Measurements from ENCODE around the gene MAN2C1.
A peak's percentile ranks its signal among the peaks of the same experiment; 100 is the strongest.
"Not testable (repeated sequence)": the region's sequence is repeated elsewhere in the genome, so short reads cannot be mapped to it uniquely, and the experiment has no call there.

Gene MAN2C1

DNA sequence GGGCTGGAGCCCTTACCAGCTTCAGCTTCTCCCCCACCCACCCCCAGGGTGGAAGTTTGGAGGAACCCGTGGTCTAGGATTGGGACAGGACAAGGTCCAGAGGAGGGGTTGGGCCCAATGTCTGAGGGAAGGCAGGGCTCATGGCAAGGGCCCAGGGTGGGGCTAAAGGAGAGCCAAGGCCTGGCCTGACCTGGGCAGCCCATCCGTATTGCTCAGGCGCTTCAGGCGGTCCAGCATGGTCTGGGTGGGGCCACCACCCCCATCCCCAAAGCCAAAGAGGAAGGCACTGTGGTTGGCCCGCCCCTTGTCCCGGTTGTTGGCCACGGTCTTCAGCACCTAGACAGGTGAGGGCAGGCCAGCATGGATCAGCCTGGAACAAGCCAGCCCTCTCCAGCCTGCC lies 7.6 kb downstream of the MAN2C1 start:
- no peak for DNase-seq

DNA sequence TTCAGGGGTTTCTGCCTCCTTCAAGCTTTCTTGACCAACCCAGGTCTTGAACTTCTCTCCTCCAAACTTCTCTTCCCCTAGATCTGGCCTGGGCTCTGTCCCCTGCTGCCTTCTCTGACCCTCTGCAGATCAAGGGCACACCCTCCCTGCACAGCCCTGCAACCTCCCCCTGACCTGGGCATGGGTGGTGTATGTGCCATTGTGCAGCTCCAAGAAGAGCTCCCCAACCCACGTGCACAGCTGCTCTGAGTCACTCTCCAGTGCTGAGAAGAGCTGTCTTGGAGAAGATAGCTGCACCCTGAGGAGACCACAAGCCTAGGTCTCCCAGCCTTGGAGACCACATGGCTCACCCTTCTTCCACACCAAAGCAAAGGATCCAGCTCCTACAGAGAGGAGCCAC lies 8.0 kb downstream of the MAN2C1 start:
- DNase-seq, result no peak

DNA sequence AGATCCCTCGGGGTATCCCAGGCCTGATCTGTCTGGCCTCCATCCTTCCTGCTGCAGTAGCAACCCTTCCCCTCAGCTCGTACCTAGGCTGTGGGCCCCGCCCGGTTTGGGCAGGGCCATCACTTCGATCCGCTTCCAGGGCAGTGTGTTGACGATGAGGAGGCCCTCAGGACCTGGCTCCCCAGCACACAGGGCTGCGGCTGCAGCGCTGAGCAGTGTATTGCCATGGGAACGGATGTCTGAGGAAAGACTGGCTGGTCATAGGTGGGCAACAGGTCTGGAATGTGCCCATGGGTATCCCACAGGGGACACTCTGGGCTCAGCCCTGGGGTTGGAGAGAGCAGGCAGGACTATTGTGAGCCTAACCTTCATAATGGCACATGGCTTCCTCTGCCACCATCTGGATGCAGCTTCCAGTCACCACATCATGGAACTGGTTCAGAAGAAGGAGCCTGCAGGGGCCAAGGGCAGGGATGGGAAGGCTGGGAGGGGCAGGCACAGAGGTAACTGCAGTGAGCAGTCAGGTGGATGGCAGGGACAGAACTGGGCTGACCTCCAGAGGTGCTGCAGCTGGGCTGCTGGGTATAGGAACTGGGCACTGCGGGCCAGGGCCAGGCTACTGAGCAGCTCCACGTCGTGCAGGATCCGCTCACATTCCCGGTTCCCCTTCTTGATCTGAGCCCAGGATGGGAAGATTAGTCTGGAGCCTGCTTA lies 8.7 kb downstream of the MAN2C1 start:
- no peak for DNase-seq

DNA sequence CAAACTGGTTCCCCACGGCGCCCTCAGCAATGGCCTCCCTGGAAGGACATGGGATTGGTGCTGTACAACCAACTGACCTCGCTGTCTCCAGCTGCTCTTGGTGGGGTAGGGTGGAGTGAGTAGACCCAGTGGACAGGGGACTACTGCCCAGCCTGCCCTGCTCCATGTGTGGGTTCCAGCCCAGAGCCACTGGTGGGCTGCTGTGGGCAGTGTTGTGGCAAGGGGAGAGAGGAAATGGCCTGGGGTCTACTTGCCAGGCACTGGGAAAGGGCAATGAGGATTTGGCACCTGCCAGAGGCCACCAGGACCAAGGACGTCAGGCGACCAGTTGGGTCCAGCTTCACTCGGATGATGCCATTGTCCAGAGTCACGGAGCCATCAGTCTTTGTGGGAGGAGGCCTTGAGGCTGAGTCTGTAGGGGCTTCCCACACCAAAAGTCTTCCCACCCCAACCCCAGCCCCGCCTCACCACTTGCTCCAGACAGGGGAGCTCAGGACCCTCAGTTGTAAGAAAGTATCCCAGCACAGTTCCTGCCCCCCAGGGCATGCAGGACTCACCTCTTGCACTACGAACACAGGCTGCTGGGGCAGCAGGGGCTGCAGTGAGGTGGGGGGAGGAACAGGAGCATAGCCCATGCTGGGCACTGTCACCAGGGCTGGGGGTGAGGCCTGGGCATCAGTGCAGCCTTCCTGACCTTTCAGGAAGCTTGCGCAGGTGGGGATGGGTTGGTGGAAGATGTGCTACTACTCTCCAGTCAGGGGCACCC lies 9.5 kb downstream of the MAN2C1 start:
- DNase-seq, result no peak

DNA sequence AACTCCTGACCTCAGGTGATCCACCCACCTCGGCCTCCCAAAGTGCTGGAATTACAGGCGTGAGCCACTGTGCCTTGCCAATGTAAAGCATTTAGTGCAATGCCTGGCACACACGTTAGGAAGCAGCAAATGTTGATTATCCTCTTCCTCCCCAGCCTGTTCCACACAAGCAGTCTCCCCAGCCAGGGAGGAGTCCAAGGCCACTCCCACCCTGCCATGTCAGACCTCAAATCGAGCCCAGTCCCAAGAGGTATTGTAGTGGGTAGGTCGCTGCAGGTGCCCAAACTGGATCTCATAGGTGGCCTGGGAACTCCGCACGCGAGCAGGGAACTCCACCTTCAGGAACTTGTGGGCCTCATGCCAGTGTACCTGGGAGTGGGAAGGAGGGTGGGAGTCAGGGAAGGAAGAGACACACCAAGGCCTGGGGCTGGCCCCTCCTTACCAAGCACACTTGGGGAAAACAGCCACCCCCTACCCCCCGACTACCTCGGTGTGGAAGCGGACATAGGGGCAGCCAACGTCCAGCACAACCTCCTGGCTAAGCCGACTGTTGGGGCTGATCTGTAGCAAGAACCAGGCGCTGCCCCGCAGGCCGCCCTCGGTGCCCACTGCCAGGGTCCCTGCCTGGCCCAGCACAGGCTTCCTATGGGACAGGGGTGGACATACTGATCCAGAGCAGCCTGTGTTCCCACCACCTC lies 10.3 kb downstream of the MAN2C1 start:
- no peak for DNase-seq

DNA sequence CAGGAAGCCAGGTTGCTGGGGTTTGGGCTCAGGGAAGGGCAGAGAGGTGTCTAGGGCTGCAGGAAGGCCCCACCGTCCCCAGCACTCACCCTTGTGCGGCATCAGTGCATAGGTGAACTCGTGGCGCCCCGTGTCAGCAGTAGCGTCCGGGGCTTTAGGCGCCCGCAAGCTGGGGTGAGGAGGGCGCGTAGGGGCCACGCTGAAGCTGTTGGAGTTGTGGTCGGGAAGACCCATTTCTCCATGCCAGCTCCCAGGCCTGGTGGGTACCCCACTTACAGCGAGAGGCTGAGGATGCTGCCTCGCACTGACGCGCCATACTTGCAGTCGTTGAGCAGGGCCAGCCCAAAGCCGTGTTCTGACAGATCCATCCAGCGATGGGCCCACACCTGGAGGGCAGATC lies 11.9 kb downstream of the MAN2C1 start:
- DNase-seq, result no peak

DNA sequence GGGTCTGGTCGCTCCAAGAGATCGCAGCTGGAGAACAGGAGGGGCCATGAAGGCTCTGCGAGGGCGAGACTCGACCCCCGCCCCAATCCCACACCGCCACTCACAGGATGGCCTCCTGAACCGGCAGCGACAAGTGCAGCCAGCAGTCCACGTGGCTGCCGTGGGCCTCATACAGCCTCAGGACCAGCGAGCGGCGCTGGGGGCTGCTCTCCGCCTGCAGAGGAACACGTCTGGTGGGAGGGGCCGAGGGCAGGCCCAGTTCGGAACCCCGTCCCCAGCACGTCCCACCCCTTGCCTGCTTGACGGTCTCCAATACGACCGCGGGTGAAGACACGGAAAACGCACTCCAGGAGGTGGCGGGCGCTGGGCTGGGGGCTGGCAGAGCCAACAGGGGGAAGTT lies 12.4 kb downstream of the MAN2C1 start:
- no peak for DNase-seq

DNA sequence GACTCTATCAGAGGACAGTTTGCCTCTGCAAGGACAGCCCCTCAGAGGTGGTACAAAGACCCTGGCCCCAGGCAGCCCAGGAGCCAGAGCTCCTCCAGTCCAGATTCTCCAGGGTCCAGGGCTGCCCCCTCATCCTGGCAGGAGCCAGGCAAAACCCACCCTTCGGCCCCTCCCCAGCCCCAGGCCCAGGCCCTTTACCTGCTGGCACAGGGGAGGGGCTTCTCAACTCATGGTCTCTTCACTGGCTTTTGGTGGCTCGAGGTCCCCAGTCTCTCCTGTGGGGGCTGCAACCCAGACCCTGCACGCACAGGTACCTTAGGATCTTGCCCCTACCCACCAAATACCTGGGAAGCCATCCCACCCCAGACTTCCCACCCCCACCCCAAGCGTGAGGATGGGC lies 13.0 kb downstream of the MAN2C1 start:
- no peak for DNase-seq

DNA sequence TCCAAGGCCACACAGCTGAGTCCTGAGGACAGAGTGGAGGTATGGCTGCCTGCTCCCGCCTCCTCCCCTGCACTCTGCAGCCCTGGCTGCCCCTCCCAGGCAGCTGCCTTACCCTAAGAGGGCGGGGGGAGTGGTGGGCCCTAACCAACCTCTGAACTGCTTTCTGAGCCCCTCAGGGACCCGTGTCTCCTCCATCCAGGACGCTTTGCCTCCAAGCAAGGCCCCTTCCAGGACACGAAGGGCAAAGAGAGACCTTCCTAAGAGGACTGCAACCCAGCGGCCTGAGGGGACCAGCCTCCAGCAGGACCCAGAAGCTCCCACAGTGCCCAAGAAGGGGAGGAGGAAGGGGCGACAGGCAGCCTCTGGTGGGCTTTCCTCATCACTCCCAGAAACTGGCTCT lies 14.0 kb downstream of the MAN2C1 start:
- DNase-seq, result no peak

DNA sequence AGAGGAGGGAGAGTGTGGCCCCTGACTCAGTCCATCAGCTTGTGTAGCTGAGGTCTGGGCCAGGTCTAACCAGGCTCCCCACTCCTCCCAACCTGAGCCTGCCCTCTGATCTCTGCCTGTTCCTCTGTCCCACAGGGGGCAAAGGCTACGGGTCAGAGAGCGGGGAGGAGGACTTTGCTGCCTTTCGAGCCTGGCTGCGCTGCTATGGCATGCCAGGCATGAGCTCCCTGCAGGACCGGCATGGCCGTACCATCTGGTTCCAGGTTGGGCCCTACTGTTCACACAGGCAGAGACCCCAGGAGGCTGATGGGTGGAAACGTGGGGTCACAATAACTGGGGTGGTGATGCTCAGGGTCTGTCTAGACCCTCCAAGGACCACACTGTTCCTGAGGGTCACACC lies 14.8 kb downstream of the MAN2C1 start:
- DNase-seq, result no peak

DNA sequence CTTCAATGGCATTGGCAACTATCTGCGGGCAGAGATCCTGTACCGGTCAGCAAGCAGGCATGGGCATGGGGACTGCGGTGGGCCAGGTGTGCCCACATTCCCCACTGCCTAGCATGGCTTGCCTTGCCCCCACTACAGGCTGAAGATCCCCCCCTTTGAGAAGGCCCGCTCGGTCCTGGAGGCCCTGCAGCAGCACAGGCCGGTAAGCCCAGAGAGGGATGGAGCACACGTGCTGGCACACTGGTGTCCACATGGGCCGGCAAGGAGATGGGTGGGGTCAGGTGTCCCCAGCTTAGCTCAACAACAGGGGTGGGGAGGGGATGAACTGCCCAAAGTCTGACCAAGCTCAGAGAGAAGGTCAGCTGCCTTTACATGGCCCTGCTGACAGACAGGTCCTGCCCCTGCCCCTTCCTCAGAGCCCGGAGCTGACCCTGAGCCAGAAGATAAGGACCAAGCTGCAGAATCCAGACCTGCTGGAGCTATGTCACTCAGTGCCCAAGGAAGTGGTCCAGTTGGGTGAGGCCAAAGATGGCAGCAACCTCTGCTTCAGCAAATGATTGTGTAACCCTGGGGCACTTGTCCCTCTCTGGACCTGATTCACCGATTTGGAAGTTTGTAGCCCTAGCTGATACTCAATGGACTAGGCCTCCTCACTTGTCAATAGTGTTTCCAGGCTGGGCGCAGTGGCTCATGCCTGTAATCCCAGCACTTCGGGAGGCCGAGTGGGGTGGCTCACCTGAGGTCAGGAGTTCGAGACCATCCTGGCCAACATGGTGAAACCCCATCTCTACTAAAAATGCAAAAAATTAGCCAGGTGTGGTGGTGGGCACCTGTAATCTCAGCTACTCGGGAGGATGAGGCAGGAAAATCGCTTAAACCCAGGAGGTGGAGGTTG lies 16.0 kb downstream of the MAN2C1 start:
- DNase-seq, result no peak

DNA sequence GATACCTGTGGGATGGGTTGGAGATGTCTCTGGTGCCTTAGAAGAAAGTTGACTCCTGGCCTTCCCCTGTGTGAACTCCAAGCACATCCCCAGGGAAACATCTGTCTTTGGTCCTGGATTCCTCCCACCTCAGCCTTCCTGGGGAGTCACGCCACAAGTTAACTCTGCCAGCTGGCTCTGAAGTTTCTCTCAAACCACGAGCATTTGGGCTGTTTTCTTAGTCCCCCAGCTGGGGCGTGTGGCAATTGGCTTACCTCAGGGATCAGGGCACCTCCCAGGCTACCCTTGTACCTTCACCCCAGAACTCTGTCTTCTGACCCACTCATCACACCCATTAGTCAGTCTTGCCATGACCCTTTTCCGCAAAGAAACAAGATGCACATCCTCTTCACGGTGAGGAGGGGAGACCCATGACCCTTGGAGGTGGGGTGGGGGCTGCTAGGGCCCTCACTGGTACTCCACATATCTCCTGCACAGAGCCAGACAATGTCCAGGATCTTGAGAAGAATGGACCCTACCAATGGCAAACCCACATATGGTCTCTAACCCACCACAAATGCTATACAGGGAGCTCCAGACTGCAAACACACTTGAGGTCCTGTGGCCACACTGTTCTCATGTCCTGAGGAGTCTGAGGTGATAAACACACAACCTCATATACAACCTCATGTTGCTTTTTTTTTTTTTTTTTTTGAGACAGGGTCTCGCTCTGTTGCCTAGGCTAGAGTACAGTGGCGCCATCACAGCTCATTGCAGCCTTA lies 17.6 kb downstream of the MAN2C1 start:
- no peak for DNase-seq

DNA sequence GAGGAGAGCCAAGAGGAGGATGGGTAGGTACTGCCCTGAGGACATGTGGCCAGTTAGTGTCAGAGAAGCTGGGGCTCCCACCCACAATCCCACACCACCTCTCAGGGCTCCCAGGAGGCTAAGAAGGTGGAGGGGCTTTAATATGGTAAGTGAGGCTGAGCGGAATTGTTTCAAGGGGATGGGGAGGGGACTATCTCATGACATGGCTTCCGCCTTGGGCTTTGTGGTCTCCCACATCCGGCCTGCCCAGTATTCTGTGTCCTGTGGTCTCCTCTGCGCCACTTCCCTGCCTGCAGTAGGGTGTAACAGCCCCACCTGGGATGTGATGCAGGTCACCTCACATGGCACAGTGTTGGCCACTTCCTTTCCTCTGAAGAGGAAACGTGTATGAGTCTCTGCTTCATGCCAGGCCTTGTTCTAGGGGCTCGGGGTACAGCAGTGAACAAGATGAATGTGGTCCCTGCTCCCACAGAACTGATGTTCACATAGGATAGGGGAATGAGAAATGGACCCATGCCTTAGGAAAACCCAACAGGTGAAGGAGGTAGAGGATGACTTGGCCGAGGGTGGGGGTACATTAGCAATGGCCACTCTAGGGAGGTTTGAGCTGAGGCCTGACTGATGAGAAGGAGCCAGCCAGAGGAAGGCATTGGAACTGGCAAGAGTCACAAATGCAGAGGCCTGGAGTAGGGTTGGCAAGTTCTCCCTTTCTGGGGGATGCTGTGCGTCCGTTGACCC lies 18.4 kb downstream of the MAN2C1 start:
- no peak for DNase-seq

DNA sequence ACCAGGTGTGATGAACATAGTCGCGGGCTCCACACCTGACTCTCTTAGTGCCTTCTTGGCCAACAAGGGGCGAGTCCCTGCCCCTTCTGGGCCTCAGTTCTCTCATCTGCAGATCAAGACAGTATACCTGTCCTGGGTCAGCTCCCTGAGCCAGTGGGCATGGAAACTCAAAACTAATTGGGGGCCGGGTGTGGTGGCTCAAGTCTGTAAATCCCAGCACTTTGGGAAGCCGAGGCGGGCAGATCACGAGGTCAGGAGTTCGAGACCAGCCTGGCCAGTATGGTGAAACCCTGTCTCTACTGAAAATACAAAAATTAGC lies 19.1 kb downstream of the MAN2C1 start:
- not testable (repeated sequence) for DNase-seq

DNA sequence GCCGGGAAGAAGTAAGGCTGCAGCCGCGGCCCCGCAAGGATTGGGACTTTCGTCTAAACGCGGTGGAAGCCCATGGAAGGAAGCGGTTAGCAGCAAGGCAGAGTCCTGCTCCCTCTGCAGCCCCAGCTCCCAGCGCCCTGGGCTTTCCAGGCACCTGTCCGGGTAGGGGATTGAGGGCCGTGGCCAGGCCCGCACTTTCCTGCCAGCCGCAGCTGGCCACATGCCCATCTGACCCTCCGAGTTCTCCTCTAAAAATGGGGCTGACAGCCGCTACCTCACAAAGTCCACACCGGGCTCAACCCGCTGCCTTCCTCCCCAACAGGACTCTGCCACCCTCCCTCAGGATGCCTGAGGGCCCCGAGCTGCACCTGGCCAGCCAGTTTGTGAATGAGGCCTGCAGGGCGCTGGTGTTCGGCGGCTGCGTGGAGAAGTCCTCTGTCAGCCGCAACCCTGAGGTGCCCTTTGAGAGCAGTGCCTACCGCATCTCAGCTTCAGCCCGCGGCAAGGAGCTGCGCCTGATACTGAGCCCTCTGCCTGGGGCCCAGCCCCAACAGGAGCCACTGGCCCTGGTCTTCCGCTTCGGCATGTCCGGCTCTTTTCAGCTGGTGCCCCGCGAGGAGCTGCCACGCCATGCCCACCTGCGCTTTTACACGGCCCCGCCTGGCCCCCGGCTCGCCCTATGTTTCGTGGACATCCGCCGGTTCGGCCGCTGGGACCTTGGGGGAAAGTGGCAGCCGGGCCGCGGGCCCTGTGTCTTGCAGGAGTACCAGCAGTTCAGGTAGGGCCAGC lies 19.7 kb downstream of the MAN2C1 start:
- DNase-seq, result no peak

DNA sequence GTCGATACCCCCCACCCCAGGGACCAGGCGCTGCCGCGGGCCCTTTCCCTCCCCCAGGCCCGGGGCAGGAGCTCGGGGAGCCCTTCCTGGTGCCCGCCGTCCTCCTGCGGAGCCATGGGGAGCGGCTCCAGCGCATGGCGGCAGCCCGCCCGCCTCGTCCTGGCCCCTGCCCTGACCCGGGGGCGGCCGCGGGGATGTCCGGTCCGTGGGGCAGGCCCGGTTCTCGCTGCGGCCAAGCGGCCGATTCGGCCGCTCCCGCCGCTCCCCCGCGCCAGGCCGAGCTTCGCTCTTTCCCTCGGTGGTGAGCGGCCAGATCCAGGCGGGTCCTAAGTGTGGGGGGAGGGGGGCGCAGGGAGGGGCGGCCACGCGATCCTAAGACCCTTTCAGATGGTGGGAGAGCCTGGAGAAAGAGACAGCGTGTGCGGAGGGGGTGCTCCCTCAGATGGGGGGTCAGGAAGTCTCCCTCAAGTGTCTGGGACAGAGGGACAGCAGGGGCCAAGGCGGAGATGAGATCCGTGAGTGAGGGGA lies 20.3 kb downstream of the MAN2C1 start:
- DNase-seq, result peak; percentile 15

DNA sequence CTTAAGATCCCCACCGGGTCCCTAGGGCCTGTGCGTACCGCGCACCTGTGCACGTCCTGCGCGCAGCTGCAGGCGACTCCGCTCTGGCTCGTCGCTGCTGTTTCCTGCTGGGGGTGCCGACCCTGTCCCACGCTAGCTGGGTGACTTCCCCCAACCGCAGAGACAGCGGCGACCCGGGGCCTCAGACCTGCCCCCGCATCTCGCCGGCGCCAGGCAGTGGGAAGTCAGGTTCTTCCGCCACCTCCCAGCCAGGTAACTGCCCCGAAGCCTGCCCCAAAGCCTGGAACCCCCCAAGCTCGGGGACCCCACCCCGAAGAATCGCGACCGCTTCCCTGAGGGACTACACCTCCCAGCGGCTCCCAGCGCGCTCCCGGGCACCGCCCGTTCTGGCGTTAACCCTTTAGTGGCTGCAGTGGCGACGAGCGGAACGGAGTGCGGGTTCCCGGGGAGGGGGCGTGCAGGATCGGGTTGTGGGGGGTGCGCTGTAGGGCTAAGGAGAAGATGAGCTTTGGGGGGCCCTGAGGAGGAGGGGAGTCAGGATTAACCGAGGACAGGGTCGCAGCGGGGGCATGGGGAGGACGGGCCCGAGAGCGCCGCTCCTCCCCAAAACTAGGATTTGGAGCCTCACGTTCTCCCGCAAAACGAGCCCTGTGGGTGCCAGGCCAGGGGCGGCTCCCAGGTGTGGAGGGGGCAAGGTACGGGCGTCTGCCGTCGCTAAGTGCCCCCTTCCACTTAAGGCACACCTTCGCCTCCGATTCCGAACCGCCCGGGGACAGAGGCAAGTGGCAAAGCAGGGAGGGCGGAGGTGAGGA lies 21.0 kb downstream of the MAN2C1 start:
- DNase-seq, result no peak

DNA sequence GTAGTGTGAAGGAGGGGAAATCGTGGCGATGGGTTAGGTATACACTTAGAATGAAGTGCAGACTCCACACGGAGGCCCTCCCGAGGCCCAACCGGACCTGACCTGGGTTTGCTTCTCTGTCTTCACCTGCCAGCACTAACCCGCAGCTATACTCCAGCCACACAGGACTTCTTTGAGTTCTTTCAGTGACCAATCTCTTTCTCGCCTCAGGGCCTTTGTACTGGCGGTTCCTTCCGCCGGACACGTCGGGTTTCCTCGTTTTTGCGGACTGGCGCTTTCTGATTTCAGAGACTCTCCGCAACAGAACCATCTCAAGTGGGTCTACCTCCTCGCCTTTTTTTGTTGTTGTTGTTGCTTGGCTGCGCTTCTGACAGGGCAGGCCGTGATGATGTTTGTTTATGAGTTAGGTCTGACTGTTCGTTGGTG lies 21.6 kb downstream of the MAN2C1 start, which contains the start of gene NEIL1:
TSS of gene NEIL1 (plus strand) at position 244 of the 426 bp plus-strand sequence. CDS start 1,867 bp downstream, outside the sequence.
- no peak for DNase-seq

DNA sequence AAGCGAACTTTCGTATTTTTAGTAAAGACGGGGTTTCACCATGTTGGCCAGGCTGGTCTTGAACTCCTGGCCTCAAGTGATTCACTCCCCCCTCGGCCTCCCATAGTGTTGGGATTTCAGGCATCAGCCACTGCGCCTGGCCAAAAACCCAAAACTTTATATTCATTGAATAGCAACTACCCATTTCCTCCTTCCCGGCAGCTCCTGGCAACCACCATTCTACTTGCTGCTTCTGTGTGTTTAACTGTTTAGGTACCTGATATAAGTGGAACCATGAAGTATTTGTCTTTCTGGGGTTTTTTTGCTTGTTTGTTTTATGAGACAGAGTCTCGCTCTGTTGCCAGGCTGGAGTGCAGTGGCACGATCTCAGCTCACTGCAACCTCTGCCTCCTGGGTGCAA lies 24.5 kb downstream of the MAN2C1 start:
- not testable (repeated sequence) for DNase-seq

Measured in EL (cell line).